ENCODE measurements around the gene FBRS.
A peak's percentile ranks its signal among the peaks of the same experiment; 100 is the strongest.

FBRS gene

GRCh38 chr16:30645727-30646126, 12.5 kb upstream of the FBRS start:
- no peak for DNase-seq

GRCh38 chr16:30647274-30647571, 11.0 kb upstream of the FBRS start:
- DNase-seq, result no peak

- DNase-seq, result no peak
Measured at GRCh38 chr16:30649725-30650368, 8.4 kb upstream of the FBRS start.

GRCh38 chr16:30650369-30651123, 7.7 kb upstream of the FBRS start, which contains the start of gene PRR14:
Gene PRR14, plus strand, starts transcription at chr16:30650960. Its CDS starts 686 bp downstream, at chr16:30651646.
- DNase-seq, result peak; percentile 98

- peak; percentile 90 for DNase-seq
Measured at GRCh38 chr16:30651124-30652004, 6.9 kb upstream of the FBRS start.

- no peak for DNase-seq
Measured at GRCh38 chr16:30652005-30652296, 6.3 kb upstream of the FBRS start.

GRCh38 chr16:30652718-30653117, 5.5 kb upstream of the FBRS start:
- DNase-seq, result no peak

GRCh38 chr16:30654856-30655255, 3.4 kb upstream of the FBRS start:
- no peak for DNase-seq

GRCh38 chr16:30655815-30656347, 2.4 kb upstream of the FBRS start:
- no peak for DNase-seq

- no peak for DNase-seq
Measured at GRCh38 chr16:30656388-30656787, 1.8 kb upstream of the FBRS start.

GRCh38 chr16:30656974-30657865, 1.0 kb upstream of the FBRS start:
- DNase-seq, result no peak

- no peak for DNase-seq
Measured at GRCh38 chr16:30658731-30659506, 688 bp downstream of the FBRS start.

- peak; percentile 84 for DNase-seq
Measured at GRCh38 chr16:30659507-30660423, 1.5 kb downstream of the FBRS start.

GRCh38 chr16:30660424-30661261, 2.4 kb downstream of the FBRS start:
- DNase-seq, result peak; percentile 85

- no peak for DNase-seq
Measured at GRCh38 chr16:30662449-30662848, 4.2 kb downstream of the FBRS start.

- DNase-seq, result no peak
Measured at GRCh38 chr16:30663038-30663437, 4.8 kb downstream of the FBRS start.

GRCh38 chr16:30663820-30664219, 5.6 kb downstream of the FBRS start:
- no peak for DNase-seq

GRCh38 chr16:30664616-30665109, 6.4 kb downstream of the FBRS start:
- no peak for DNase-seq

GRCh38 chr16:30665155-30665829, 7.1 kb downstream of the FBRS start:
- DNase-seq, result no peak
